Measurements from ENCODE around the gene ZNF831.

Gene ZNF831

DNA sequence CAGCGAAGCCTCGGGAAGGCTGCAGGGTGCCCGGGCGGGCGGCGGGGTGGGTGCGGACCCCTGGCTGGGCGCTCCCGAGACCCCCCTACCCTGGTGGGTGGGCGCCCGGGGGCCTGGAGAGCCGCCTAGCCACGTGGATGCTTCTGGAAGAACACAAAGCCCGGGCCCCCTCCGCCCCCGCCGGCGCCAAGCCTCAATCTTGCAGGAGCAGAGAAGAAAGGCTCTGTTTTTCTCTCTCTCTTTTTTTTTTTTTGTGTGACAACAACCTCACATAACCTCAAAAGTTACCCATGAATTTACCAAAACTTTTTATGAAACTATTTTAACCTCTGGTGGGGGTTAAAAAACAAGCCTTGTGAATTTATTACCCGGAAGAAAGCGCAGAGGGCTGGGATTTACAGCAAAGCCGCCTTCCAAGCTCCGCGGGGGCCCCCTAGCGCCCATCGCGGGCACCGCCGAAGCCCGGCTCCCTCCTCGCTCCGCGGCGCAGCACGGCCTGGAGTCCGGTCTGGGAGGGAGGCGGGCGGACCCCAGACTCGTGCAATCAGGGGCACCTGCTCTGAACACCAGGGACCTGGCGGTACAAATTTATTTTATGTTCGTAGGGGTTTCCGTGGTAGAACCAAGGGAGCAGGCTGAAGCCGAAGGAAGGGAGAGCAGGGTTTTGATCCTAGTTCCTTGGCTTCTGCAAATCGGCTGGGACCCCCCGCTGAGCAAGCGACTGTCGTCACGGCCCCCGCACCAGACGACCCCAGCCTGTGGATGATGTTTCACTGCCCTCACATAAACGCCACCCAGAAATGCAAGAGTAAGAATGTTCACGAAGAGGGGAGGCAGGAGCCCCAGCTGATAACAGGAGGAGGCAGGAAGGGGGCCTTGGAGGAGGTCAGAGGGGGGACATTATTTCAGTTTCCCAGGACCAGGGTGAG, 58.9 kb downstream of the ZNF831 start:
- peak overlapping the region; percentile 58 for H3K4me3 ChIP-seq (replicated peaks; ENCODE audit: low read depth, low read length)
- DNase-seq (ENCODE audit: low read depth): peak; percentile 75
- peak; percentile 71 for TF ChIP-seq CTCF (IDR thresholded peaks at IDR 0.05; ENCODE audit: low read length, missing control alignments)

DNA sequence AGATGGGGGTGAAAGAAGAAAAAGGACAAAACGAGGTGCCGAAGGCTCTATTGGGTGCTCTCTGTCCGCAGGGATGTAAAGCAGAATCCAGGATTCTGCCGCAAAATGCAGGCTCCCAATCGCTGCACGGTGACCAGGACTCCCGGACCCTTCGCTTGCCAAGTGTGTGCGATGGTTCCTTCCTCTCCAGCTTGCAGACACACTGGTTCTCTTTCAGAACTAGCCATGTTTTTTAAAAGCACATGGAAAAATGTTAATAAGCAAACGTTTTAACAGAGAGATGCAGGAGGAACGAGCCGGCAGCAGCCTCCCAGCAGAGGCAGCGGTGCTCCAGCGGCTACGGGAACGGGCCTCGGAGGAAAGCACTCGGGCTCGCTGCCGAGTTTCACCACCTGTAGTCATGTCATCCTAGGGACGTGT, 59.6 kb downstream of the ZNF831 start:
- no peak for TF ChIP-seq CTCF (IDR thresholded peaks at IDR 0.05; ENCODE audit: low read length, missing control alignments)
- no peak overlapping the region for H3K4me3 ChIP-seq (replicated peaks; ENCODE audit: low read depth, low read length)
- peak; percentile 4 for DNase-seq (ENCODE audit: low read depth)

DNA sequence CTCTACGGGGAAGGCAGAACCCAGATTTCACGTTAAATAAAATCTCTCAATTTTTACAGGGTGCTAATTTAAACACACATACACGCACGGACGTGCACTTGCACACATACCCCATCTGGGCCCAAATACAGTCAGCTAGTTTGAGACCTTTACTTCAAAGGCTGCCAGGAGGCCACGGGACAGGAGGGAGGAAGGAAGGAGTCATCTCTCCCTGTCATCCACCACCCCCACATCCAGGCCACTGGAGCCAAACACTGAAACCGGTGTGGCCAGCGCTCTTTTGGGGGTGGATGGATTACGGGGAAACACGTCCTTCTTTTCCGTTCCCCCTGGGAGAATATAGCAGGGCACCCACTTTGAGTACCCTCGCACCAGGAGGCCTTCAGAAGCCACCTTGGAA, 60.1 kb downstream of the ZNF831 start:
- H3K4me3 ChIP-seq (replicated peaks; ENCODE audit: low read depth, low read length): no peak overlapping the region
- no peak for TF ChIP-seq CTCF (IDR thresholded peaks at IDR 0.05; ENCODE audit: low read length, missing control alignments)
- DNase-seq (ENCODE audit: low read depth): no peak

DNA sequence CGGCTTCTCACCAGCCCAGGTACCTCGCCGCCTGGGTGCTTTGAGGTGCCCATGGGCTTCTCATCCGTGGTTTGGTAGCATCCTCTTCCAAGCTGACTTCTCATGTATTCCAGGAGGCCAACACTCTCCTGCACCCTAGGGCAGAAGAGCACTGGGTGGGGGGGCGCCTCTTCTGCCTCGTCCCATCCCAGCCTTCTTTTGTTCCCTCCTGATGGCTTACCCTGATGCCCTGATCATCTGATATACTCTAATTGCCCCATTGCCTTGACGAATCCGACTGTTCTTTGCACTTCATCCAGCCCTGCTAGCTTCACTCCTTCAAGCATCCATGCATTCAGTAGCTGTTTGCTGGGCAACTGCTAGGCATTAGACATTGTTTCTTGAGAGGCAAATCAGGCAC, 60.6 kb downstream of the ZNF831 start:
- TF ChIP-seq CTCF (IDR thresholded peaks at IDR 0.05; ENCODE audit: low read length, missing control alignments): no peak
- no peak for DNase-seq (ENCODE audit: low read depth)
- no peak overlapping the region for H3K4me3 ChIP-seq (replicated peaks; ENCODE audit: low read depth, low read length)

- TF ChIP-seq CTCF (IDR thresholded peaks at IDR 0.05; ENCODE audit: low read length, missing control alignments): no peak
- no peak overlapping the region for H3K4me3 ChIP-seq (replicated peaks; ENCODE audit: low read depth, low read length)
- no peak for DNase-seq (ENCODE audit: low read depth)
Measured at GRCh38 chr20:59230385-59230784, 66.8 kb downstream of the ZNF831 start.

GRCh38 chr20:59231124-59231804, 67.6 kb downstream of the ZNF831 start:
- TF ChIP-seq CTCF (IDR thresholded peaks at IDR 0.05; ENCODE audit: low read length, missing control alignments): no peak
- no peak overlapping the region for H3K4me3 ChIP-seq (replicated peaks; ENCODE audit: low read depth, low read length)
- DNase-seq (ENCODE audit: low read depth): no peak
